ENCODE measurements around the gene TMEM147.

Gene TMEM147

GRCh38 chr19:35549174-35549788 lies 3.9 kb downstream of the TMEM147 start:
- DNase-seq: peak; percentile 64

GRCh38 chr19:35549879-35550523 lies 4.6 kb downstream of the TMEM147 start:
- DNase-seq: no peak

GRCh38 chr19:35551091-35551810 lies 5.8 kb downstream of the TMEM147 start:
- no peak for DNase-seq

GRCh38 chr19:35552534-35553384 lies 7.3 kb downstream of the TMEM147 start:
- no peak for DNase-seq

DNA sequence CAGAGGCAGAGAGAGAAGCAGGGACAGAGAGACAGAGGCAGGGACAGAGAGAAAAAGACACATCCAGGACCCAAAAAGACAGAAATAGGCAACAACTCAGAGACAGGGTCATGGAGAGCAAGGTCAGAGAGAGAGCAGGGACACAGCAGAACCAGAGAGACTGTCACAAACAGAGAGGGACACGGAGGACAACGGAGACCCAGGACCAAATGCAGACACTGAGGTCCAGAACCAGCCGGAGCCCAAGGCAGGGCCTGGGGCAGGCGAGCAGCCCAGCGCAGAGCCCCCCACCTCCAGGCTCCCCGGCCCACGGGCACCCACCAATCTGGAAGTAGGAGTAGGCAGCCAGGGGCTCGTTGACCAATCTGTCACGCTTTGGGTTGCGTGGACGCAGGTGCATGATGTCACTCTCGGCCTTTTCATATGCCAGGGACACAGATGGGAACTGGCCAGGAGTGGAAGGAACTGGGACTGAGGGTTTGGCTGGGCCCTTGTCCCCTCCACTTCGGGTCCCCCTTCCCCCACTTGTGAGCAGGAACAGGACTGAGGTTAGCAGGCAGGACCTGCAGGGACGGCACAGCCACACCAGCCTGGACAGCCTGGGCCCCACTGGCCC lies 8.1 kb downstream of the TMEM147 start:
- DNase-seq: no peak

- DNase-seq: no peak
These were observed 8.7 kb downstream of the TMEM147 start for GRCh38 chr19:35554076-35554475.

GRCh38 chr19:35555301-35556005 lies 10.0 kb downstream of the TMEM147 start:
- DNase-seq: no peak

DNA sequence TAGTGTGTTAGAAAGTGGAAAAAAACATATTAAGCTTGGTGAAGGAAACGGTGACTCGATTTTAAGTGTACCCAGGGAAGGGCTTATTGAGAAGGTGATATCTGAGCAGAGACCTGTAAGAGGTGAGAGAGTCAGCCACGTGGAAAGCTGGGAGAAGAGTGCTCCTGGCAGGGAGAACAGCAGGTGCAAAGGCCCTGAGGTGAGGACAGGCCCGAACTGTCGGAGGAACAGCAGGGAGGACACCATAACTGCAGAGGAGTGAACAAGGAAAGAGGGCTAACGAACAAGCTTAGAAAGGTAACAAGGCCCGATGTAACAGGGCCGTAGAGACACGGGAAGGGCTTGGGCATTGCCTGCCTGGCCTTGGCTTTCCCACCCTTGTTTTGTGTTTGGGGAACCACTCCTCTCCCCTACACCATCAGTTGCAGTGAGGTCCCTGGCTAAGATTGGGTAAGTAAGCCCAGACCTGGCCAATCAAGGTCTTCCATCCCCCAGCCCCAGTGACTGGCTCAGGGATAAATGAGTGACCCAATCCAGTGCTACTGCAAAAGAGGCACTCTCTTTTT lies 10.7 kb downstream of the TMEM147 start:
- DNase-seq: no peak

- DNase-seq: no peak
These were observed 11.6 kb downstream of the TMEM147 start for GRCh38 chr19:35556846-35557538.

GRCh38 chr19:35557539-35558399 lies 12.3 kb downstream of the TMEM147 start:
- DNase-seq: peak; percentile 24

DNA sequence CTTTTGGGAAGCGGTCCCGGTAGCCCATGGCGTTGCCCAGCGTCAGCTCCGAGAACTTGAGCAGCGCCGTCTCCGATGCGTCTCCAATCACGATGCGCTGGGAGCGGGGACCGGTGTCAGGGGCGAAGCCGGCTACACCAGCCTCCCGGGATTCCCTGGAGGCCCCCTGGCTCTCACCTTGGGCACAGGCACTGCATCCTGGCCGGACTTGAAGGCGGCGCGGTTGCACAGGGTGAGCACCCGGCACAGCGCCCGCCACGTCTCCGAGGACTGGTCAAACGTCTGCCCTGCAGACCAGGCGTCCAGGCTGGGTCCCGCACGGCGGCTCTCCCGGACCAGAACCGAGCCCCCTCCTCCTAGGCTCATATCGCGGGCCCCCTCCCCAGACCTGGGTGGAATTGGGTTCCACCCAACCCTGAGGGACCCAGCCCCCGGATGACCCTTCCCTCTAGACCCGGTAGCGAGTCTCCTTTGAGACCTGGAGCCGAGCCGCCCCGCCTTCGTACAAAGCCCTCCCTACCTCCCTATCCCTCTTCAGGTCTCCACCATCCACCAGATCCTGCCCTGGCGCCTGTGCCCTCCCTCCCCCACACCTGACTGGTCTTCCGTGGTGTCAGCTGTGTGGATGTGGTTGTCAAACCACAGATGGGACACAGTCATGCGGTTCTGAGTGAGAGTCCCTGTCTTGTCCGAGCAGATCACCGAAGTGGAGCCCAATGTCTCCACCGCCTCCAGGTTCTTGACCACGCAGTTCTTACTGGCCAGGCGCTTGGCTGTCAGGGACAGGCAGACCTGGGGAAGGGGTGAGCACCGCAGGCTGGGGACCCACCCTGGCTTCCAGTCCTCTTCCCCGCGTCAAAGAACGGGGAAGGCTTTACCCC lies 13.2 kb downstream of the TMEM147 start:
- DNase-seq: no peak

DNA sequence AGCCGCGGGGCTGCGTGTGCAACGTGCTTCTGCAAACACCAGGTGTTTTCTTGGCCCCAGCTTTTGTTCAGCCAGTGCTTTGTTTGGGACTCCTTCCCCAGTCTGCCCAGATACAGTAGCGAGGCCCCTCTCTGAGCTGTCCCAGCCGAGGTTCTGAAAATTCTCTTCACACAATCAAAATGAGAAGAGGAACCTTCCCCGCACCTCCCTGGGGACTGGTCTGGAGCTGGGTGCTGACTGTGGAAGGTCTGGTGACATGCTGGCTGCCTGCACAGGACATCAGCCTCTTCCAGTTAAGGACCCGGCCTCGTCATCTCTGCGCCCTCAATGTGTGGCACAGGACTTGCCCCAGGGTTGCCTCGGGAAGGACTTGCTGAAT lies 13.8 kb downstream of the TMEM147 start:
- DNase-seq: no peak

GRCh38 chr19:35559781-35560180 lies 14.4 kb downstream of the TMEM147 start:
- no peak for DNase-seq

DNA sequence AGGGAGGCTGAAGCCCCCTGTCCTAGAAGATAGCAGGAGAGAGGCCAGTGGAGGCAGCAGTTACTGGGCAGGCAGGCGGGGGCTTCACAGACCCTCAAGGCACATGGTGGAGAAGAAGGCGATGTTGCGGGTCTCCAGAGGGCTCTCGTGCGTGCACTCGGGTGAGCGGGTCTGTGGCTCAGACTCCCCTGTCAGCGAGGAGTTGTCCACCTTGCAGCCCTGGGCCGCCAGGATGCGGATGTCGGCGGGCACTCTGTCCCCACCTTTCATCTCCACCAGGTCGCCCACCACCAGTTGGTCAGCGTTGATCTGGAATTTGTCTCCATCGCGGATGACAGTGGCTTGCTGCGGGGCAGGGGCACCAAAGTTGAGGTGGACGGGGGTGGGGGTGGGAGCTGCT lies 14.8 kb downstream of the TMEM147 start:
- DNase-seq: no peak

DNA sequence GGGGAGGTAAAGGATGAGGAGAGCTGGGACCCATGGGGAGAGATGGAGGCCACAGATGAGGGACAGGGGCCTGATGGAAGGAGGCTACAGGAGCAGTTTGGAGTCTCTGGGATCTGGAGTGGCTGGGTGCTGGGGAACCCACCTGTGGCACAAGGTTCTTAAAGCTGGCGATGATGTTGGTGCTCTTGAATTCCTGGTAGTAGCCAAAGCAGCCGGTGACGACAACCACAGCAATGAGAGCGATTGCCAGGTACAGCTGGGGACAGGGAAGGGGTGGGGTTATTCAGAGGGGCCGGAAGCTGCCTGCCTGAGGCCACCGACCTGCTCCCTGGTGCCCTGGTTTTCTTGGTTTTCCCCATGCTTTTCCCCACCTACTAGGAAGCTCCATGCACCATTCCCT lies 15.3 kb downstream of the TMEM147 start:
- DNase-seq: no peak

DNA sequence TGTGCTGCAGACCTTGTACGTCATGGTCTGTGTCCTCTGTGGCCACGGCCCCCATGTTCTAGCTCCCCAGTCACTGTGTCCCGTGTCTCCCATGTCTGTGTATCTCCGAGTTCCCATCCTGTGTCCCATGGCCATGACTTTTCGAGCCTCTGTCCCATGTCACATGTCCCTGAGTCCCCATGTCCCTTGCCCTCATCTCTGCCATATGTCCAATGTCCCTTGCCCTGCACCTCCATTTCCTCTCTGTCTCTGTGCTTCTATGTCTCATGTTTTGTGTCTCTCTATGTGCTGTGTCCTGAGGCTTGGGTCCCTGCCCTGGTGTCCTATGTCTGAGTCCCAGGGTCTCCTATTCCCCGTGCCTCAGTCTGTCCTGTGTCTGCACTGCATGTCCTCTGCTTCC lies 16.0 kb downstream of the TMEM147 start:
- DNase-seq: no peak

GRCh38 chr19:35562336-35562735 lies 16.9 kb downstream of the TMEM147 start:
- DNase-seq: no peak

DNA sequence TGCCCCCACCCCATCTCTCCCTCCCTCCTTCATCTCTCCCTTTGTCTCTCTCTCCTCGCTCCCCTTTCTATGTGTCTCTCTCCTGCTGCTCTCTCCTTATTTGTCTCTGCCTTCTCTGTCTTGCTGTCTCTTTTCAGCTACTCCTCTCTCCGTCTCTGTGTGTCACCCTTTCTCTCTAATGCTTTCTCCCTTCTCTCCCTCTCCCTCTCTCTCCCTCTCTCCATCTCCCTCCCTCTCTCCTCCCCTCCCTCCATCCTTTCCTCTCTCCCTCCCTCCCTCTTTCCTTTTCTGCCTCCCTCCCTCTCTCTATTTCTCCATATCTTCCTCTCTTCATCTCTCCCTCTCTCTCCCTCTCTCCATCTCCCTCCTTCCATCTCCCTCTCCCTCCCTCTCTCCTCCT lies 17.4 kb downstream of the TMEM147 start:
- no peak for DNase-seq

DNA sequence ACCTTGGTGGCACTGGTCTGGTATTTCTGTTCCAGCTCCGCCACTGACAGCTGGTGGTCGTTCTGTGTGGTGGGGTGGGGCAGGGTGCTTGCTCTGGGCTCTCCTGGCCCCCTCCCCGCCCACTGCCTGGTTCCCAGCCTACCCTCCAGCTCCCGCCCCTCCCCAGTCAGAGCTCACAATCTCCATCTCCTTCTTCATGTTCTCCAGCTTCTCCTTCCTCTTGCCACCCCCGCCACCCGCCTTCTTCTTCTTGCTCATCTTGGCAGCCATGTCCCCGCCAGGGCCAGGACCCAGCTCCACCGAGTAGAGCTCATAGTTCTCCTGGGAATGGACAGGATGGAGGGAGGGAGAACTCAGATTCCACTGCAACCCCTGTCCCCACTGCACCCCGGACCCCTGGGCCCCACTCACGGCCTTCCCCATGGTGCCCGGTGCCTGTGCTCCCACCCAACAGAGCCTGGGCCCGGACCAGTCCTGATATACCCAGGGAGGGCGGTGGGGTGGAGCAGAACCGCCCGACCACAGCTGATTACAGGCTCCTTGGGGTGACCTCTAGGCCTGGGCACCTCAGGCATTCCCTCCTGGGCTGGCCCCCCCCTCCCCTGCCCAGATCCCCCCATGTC lies 17.9 kb downstream of the TMEM147 start, which contains the start of gene ATP4A:
ATP4A (minus strand) TSS at position 452 of the 623 bp plus-strand sequence; CDS start at position 423, 29 bp downstream.
- DNase-seq: no peak
